Measurements from ENCODE around the gene PTDSS2. TPM values are rescaled to one million over a fixed set of nuclear protein-coding genes. Genes with fewer than 3 reads are reported as not detected.
"Not testable (repeated sequence)": the region's sequence is repeated elsewhere in the genome, so short reads cannot be mapped to it uniquely, and the experiment has no call there.

PTDSS2 gene
- total RNA-seq: 10 to 100 TPM; 26.2 to 30.0 TPM

DNA sequence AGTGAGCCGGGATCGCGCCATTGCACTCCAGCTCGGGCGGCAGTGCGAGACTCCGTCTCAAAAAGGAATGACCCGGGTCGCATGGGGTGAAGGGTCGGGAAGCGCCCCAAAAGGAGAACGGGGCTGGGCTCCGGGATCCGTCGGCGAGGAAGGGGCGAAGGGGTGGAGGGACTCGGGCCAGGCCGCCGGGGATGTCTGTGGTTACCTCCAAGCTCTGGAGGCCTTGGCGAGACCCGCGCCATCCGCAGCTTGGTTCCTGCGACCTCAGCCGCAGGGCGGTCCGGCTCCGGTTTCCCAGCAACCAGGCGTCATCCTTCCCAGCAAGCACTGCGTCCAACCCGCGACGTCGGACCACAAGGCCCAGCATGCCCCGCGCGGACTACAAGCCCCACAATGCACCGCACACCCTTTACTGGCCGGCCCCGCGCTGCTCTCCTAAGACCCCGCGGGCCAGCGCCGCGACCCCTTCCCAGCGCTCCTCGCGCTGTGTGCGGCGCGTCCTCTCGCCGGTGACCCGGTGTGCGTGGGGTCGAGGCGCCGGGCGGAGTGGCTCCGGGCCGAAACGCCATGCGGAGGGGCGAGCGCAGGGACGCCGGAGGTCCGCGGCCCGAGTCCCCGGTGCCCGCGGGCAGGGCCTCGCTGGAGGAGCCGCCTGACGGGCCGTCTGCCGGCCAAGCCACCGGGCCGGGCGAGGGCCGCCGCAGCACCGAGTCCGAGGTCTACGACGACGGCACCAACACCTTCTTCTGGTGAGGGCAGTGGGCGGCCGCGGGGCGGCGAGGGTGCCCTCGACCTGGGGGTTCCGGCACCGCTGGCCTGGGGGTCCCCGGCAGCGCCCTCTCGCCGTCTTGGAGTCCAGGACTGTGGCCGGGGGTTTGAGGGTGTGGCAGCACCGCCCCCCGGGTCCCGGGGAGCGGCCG is at the start of gene PTDSS2:
TSS of gene PTDSS2 (plus strand) at position 391 of the 920 bp plus-strand sequence. CDS start at position 568, 177 bp downstream.
- ChIA-PET CTCF (interaction anchor here (0.8 to 4.8 kb wide), 8 partner anchors 10 to 200 kb away, joined by 3 to 24 read pairs (median 6); partner anchors contain the start of genes ANO9, RNH1 and SIGIRR), POLR2A (interaction anchor here (0.5 to 4.6 kb wide), 6 partner anchors 28 to 276 kb away, joined by 3 to 25 read pairs (median 4); partner anchors contain the start of genes RNH1 and SIGIRR)

DNA sequence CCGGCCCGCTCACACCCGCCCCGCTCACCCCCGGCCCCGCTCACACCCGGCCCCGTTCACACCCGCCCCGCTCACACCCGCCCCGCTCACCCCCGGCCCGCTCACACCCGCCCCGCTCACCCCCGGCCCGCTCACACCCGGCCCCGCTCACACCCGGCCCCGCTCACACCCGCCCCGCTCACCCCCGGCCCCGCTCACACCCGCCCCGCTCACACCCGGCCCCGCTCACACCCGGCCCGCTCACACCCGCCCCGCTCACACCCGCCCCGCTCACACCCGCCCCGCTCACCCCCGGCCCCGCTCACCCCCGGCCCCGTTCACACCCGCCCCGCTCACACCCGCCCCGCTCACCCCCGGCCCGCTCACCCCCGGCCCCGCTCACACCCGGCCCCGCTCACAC is 48.9 kb upstream of the PTDSS2 start:
- POLR2A ChIA-PET, CTCF ChIA-PET: not testable (repeated sequence)

DNA sequence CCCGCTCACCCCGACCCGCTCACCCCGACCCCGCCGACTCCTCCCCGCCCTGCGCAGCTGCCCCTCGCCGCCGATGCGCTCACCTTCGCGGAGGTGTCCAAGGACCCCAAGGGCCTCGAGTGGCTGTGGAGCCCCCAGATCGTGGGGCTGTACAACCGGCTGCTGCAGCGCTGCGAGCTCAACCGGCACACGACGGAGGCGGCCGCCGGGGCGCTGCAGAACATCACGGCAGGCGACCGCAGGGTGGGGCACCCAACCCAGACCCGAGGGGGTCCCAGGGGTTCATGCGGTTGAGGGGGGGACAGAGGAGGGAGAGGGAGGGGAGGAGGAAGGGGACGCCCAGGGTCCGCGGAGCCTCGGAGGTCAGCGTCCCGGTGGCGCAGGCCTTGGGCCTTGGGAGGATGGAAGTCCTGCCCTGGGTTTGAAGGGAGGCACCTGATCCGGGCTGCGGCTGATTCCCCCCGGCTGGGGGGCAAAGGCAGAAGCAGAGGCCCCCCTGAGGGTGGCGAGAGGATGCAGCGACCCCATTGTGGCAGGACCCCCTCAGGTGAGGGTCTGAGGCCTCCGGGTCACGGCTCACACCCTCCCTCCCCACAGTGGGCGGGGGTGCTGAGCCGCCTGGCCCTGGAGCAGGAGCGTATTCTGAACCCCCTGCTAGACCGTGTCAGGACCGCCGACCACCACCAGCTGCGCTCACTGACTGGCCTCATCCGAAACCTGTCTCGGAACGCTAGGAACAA is 46.9 kb upstream of the PTDSS2 start:
- CTCF ChIA-PET: no interaction called here
- POLR2A ChIA-PET: no interaction called here

DNA sequence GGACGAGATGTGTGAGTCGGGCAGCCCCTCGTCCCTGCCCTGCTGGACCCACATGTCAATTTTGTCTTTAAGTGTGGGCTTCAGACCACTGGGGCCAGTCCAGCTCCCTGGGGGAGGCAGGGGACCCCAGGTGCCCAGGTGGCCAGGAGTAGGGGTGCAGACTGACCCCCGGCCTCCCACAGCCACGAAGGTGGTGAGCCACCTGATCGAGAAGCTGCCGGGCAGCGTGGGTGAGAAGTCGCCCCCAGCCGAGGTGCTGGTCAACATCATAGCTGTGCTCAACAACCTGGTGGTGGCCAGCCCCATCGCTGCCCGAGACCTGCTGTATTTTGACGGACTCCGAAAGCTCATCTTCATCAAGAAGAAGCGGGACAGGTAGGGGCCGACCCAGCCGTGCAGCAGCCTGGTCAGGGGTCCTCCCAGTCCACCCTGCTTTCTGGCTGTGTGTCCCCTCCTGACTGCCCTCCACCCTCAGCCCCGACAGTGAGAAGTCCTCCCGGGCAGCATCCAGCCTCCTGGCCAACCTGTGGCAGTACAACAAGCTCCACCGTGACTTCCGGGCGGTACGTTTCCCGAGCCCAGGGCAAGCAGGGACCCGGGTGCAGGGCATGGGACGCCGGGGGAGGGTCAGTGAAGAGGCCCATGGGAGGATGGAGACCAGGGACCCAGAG is 46.2 kb upstream of the PTDSS2 start:
- ChIA-PET CTCF (no interaction called here), POLR2A (no interaction called here)

DNA sequence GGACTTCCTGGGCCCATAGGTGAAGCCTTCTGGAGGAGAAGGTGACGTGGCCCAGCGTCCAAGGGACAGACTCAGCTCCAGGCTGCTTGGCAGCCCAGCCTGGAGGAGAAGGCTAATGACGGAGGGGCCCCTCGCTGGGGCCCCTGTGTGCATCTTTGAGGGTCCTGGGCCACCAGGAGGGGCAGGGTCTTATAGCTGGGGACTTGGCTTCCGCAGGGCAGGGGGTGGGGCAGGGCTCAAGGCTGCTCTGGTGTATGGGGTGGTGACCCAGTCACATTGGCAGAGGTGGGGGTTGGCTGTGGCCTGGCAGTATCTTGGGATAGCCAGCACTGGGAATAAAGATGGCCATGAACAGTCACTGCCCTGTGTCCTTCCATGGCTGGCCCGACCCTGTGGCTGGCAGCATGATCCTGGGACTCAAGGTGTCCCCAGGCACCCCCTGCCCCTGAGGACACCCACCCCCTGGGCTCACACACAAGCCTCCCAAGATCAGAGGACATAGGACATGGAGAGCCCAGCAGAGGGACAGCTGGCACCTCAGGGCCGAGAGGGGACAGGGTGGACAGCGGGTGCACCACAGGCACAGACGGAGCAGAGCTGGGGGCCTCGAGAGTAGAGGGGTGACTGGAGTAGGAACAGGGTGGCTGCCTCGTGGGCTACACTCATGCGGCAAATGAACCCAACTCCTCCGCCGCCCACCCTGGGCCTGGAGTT is 45.4 kb upstream of the PTDSS2 start:
- ChIA-PET CTCF (interaction anchor here (3.1 kb wide), 1 partner anchor 44 kb away, joined by 24 read pairs; the partner anchor contains the start of gene PTDSS2), POLR2A (no interaction called here)

DNA sequence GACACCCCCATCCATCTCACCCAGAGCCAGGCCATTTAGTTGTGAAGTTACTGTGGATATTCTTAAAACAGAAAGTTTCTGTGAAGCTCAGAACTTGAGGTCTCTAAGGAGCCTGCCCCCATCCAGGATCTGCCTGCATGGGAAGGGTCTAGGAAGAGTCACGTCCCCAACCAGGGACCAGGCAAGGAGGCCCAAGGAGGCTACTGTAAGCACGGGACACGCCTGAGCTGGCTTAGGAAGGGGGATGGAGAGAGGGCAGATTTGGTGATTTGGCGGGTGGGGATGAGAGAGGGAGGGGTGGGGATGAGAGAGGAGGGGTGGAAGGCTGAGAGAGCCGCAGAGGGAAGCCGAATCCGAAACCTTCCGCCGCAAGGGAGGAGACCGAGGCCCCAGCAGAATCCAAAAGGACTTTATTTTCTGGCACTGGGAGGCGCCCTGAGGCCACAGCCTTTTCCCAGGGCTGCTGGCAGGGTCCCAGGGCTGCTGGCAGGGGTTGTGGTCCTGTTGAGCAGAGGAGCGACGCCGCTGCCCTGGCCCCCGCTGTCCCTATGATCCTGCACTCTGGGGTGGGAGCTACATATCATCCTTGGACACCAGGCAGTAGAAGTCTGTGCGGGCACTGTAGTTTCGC is 44.6 kb upstream of the PTDSS2 start:
- ChIA-PET POLR2A (no interaction called here), CTCF (interaction anchor here (0.7 to 3.1 kb wide), 2 partner anchors 9 to 43 kb away, joined by 3 to 24 read pairs; partner anchors contain the start of gene PTDSS2)

DNA sequence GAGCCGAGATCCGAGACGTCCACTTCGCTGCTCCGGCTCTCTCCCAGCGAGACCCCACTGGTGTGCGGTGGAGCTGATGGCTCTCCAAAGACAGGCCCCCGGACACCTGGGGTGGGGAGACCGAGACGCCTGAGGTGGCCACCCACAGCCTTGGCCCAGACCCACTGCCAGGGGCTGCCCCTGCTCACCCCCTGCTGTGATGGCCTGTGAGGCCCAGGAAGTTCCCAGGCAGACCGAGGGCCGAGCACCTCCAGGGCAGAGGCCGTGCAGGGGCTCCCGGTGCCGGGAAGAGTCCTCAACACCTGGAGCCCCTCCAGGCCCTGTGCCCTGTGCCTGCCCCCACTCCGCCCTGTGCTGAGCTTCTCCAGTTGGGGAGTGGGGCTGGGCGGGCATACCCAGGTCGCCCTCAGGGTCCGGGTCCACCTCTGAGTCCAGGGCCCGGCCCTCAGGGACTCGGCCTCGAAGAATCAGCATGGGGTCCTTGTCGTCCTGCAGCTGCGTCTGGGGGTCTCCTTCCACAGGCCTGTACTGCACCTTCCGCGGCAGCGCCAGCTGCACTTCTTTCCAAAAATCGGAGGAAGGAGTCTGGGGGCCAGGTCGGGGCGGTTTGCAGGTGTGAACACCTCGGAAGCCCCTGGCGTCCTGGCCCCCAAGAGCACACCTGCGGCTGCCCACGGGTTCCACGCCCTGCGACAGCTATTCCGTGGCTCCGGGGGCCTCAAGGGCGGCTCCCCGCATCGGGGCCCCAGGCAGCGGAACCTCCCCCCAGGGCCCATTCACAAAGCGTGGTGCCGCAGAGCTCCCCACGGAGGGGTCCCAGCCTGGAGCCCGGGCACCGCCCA is 43.9 kb upstream of the PTDSS2 start:
- CTCF ChIA-PET: interaction anchor here (0.7 to 3.1 kb wide), 6 partner anchors 9 to 49 kb away, joined by 3 to 24 read pairs (median 5); partner anchors contain the start of genes PTDSS2 and SIGIRR
- POLR2A ChIA-PET: interaction anchor here (1.6 to 2.3 kb wide), 2 partner anchors 10 to 100 kb away, joined by 7 to 21 read pairs; partner anchors contain the start of gene SIGIRR

DNA sequence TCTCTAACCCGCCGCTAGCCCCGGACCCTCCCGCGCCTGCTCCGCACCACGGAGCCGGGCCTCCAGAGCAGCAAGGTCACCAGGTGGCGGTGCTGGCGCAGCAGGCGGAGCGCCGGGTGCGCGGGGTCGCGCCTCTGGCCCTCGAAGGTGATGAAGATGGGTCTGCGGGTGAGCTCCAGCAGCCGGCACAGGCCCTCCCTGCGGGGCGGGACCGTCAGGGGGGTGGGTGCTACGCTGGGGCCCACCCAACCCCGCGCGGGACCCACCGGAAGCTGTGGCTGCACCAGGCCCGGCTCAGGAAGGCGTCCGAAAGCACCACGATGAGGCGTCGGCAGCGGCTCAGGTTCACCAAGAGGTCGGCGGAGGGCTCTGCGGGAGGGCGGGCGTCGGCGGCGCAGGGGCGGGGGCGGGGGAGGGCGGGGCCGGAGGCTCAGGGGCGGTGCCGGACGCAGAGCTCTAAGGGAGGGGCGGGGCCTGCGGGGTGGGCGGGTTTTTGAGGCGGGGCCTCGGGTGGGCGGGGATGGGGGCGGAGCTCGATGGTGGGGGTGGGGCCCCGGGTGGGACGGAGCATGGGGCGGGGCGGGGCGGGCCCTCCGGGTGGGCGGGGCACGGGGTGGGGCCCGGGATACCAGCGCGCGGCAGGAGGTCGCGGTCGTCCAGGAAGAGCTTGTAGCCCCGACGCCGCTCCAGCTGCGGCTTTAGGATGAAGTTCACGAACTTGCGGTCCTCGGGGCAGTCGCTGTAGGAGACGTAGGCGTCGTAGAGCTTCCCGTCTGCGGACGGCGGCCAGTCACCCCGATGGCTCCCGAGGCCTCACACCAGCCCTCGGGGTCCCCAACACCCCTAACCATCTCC is 43.1 kb upstream of the PTDSS2 start:
- ChIA-PET CTCF (interaction anchor here (0.7 to 3.1 kb wide), 9 partner anchors 8 to 129 kb away, joined by 3 to 24 read pairs (median 4); partner anchors contain the start of genes HRAS, PTDSS2 and SIGIRR), POLR2A (interaction anchor here (0.6 to 2.3 kb wide), 5 partner anchors 9 to 139 kb away, joined by 3 to 21 read pairs (median 7); partner anchors contain the start of gene SIGIRR)

DNA sequence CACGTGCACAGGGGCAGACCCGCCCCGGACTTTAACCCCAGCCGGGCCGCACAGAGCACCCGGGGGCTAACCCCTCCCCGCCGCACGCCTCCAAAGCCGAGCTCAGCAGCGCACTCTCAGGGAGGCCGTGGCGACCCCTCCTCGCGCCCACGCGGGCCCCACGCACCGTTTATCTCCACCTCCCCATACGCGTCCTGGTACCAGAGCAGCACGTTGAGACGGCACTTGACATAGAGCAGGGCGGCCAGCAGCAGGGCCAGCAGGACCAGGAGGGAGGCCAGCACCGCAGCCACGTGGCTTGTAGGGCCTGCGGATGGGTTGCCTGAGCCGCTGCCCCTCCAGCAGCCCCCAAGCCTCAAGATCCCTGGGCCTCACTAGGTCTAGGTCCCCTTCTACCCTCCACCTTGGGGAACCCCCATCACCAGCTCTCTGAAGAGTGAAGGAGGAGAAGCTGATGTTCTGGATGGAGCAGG is 42.4 kb upstream of the PTDSS2 start:
- POLR2A ChIA-PET: interaction anchor here (1.1 to 2.3 kb wide), 4 partner anchors 8 to 99 kb away, joined by 3 to 21 read pairs (median 8); partner anchors contain the start of gene SIGIRR
- CTCF ChIA-PET: interaction anchor here (0.8 to 3.1 kb wide), 7 partner anchors 37 to 141 kb away, joined by 3 to 24 read pairs (median 4); partner anchors contain the start of gene PTDSS2

DNA sequence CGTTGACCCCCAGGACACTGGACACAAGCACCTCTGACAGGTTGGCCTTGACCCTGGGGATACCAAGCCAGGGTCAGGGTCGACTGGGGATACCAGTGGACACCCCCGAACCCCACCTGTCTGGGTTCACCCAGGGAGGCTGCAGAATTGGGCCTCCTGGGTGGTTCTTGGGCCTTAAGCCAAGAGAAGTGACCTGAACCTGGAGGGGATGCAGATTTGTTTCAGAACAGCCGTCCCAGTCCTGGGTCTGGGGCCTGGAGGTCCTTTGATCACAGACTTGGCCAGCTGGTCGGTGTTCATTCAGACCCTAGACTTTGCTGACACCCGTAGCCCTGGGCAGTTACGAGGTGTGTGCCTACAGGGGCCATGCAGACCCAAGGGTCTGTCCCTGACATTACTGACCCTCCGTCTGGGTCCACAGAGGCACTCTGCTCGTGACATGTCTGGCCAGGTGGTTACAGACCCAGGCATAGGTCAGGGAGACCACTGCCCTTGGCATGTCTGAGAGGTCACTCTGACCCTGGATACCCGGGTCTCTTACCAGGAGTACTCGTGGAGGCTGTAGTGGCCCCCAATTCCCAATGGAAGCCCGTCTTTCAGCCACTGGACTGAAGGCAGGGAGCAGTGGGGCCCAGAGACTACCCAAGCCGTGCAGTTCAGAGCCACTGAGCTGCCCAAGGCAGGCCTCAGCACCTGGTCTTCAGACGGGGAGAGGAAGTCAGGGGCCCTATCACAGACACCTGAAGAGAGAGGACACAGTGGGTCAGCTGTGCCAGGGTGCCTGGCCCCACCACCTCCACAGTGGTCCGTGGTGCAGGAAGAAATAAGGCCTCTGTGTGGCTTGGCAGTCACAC is 41.7 kb upstream of the PTDSS2 start:
- ChIA-PET CTCF (interaction anchor here (0.9 to 1.9 kb wide), 3 partner anchors 40 to 142 kb away, joined by 3 to 4 read pairs (median 3); no protein-coding TSS in a partner anchor), POLR2A (interaction anchor here (1.3 to 2.3 kb wide), 2 partner anchors 8 to 40 kb away, joined by 8 to 21 read pairs; partner anchors contain the start of gene SIGIRR)

DNA sequence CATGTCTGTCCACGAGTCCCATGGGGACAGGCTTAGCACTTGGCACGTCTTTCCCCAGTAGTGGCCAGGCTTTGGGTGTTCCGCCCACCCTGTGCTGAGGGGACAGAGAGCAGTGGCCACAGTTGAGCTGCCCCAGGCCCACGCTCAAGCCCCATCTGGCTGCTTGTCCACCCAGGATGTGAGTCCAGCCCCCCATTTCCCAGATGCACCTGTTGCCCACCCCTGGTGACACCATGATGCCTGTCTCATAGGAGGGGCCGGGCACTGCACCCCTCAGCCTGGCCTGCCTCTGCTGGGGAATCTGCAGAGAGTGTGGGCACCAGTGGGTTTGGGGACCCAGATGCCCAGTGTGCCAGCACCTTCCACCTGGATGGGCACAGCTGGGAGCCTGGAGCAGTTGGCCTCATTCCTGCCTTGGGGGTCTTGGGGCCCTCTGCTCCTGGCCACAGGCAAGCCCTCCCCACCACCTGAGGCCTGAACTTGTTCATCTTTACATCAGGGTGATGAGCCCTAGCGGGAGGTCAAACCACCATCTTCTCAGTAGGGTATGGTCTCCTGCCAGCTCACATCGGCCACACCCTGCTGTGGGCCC is 41.0 kb upstream of the PTDSS2 start:
- CTCF ChIA-PET: interaction anchor here (1.3 kb wide), 1 partner anchor 39 kb away, joined by 3 read pairs; no protein-coding TSS in a partner anchor

DNA sequence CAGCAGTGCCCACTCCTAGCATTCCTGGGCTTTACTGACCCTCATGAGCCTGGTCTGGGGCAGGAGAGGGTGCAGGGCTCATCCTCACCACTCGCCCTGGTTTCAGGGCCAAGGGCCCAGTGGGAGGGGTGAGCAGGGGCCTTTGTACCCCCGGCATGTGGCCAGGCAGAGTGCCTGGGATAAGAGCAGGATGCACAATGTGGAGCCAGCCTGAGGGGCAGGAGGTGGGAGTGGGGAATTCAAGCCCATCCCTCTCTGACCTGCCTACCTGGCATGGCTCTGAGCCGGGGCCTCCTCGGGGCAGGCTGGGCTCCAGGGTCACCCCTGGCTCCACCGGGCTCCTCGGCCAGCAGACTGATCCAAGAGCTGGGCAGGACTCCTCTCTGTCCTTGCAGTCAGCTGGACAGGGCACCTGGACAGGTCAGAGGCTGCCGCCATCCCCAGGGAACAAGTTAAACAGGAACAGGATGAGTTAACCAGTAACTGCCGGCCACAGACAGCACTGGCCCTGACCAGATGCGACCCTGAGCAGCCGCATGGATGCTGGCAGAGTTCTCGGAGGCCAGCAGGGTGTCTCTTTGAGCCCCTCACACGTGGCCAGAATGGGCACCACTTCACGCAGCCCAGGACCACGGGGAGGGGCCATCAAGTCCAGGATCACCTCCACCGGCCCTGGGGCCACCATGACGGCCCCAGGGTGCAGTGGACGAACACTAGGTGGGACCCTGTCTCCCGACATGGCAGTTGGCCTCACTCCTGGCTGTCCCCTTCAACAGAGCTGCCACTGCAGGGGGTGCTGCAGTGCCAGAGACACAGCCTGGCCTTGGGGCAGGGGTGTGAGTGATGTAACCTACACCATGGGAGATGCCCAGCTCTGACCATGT is 40.2 kb upstream of the PTDSS2 start:
- CTCF ChIA-PET: interaction anchor here (1.3 kb wide), 1 partner anchor 38 kb away, joined by 3 read pairs; no protein-coding TSS in a partner anchor
- POLR2A ChIA-PET: no interaction called here

More for the DNA sequence above, 41.0 kb upstream of the PTDSS2 start:
- POLR2A ChIA-PET: no interaction called here

DNA sequence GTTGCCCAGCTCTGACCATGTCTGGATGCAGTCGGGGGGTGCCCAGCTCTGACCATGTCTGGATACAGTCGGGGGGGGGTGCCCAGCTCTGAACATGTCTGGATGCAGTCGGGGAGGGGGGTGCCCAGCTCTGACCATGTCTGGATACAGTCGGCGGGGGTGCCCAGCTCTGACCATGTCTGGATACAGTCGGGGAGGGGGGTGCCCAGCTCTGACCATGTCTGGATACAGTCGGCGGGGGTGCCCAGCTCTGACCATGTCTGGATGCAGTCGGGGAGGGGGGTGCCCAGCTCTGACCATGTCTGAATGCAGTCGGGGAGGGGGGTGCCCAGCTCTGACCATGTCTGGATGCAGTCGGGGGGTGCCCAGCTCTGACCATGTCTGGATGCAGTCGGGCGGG is 39.4 kb upstream of the PTDSS2 start:
- CTCF ChIA-PET, POLR2A ChIA-PET: not testable (repeated sequence)

DNA sequence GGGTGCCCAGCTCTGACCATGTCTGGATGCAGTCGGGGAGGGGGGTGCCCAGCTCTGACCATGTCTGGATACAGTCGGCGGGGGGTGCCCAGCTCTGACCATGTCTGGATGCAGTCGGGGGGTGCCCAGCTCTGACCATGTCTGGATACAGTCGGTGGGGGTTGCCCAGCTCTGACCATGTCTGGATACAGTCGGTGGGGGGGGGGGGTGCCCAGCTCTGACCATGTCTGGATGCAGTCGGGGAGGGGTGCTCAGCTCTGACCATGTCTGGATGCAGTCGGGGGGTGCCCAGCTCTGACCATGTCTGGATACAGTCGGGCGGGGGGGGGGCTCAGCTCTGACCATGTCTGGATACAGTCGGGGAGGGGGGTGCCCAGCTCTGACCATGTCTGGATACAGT is 38.6 kb upstream of the PTDSS2 start:
- POLR2A ChIA-PET, CTCF ChIA-PET: not testable (repeated sequence)

All from activated CD8-positive, alpha-beta memory T cell treated with anti-CD3 and anti-CD28 coated beads for 36 hours (primary cell).